GM19463 (cell line): Measurements from ENCODE around the gene PSD2.

Experiments used
- ATAC-seq: cut with Tn5 transposase; IDR thresholded peaks from one replicate; pipeline ENCODE4 v1.9.1; 2021; ENCODE audit warnings: mild to moderate bottlenecking, moderate library complexity; ENCODE audit not compliant: unreplicated experiment

Gene PSD2

DNA sequence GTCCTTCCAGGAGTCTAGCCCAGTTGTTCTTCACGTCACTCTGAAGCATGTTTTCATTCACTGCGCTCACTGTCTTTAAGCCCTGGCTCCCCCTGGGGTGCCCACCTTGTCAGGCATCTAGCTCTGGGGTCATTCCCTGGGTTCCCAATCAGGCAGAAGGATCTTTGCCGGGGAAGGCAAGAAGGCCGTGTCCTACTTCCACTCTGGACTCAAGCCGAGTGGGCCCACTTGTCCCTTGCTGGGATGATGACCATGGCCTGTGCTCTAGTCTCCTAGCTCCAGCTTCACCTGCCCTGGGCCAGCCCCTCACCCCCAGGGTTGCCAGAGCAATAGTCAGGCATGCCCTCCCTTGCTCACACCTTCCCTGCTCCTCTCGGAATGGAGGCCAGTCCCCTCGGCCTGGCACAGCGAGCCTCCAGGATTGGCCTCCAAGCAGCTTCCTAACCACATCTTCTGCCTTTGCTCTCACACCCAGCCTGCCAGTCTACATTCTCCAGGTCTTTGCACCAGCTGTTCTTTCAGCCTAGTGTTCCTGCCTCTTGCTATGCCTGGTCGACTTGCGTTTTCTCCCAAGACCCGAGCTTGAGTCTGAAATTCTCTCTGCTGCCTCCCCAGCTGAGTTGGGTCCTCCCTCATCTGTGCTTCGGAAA, 32.2 kb upstream of the PSD2 start:
- no peak for ATAC-seq

DNA sequence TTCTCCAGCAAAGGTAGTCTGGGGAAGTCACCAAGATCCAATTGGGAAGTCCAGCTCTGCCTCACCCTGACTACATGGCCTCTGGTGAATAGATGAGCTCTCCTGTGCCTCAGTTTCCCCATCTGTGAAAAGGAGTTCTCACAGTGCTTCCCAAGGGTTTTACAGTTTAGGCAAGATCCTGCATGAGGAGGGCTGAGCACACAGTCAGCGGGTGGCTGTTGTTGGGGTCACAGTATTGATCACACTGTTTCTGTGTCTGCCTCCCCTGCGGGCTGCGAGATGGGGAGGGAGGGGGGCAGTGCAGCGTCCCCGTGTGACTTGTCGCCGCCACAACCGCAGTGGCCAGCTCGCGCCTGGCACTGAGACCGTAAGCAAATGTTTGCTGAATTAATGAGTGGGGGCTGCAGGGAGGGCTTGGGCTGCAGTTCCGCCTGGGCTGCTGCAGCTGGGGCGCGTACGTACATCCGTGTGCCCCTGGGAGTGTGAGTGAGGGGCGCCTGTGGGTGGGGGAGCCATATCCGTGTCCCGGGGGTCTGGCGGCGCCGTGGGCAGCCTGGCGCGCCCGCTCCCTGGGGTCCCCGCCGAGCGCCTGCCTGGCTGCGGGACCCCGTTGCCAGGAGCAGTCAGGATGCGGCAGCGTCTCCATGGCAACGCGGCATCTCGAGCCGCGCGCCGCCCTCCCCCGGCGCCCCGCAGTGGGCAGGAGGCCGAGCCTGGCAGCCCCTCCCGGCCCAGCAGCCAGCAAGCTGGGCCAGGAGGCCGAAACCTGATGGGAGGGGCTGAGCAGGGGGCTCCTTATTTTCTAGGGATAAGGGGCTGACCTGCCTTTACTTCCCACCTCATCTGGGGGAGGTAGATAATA, 31.4 kb upstream of the PSD2 start:
- ATAC-seq = no peak

DNA sequence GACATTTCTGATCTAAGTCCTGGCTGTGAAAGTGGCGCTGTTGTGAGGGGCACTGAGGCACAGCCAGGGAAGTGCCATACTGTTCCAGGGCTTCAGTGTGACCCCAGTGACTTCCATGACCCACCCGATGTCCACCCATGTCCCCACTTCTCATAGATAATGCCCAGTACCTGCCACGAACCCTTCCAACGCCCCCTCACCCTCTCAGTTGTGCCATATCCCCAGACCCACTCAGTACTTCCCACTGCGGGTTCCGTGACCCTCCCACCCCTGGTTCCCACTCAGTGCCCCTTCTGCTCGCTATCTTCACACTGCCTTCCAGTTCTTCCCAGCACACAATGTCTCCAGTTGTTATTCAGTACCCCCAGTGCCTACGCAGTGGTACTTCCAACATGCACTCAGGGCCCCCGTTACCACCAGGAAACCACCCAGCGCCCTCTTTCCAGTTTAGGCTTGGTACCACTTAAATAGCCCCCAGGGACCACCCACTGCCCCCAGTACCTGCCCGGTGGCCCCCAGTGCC, 30.7 kb upstream of the PSD2 start:
- no peak for ATAC-seq

DNA sequence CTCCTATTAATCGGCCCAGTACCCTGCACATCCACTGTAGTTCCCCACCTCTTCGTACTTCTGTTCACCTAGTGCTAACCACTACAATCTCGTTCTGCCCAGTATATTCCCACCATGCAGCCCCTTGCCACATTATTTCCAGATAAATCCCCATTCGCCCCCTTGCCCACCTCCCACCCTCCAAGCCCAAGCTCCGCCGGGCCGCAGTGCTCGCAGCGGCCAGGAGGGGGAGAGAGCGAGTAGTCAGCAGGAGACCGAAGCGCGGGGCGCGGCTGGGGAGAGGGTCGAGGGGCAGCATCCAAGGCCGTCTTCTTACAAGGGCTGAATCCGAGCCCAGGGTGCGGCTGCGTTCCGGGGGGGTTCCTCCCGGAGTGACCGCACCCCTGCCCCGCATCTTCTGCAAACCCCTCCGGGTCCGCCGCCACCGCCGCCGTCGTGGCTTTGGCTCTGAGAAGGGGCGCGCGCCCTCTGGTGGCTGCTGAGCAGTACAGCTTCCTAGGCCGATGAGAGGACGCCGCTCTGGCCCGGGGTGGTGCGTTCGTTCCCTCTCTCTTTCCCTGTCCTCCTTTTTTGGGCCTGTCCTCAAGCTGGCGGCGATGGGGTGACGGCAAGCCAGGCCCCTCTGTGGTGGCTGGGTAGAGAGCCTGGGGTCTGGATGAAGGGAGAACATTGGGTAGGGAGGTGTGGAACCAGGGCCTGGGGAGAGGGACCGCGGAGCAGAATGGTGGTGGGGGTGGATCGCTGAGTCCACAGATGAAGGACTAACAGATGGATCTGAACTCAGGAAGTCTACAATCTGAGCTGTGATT, 30.0 kb upstream of the PSD2 start:
- peak; percentile 84 for ATAC-seq

DNA sequence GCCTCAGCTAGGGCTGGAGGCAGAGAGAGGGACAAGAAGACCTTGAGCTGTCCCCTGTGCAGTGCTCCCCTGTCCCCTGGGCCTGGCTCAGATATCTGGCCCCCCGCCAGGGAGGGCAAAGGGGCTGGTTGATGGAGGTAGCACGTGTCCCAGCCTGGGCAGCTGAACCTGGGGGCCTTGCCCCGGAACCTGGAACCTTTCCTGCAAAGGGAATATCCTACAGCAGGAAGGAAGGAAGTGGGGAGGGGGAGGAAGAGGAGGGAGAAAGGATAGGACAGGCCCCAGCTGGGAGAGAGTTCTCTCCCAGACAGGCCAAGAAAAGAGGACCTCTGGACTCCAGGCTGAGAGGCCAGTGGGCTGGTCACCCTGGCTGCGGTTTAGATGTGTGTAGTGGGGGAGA, 27.6 kb upstream of the PSD2 start:
- no peak for ATAC-seq

DNA sequence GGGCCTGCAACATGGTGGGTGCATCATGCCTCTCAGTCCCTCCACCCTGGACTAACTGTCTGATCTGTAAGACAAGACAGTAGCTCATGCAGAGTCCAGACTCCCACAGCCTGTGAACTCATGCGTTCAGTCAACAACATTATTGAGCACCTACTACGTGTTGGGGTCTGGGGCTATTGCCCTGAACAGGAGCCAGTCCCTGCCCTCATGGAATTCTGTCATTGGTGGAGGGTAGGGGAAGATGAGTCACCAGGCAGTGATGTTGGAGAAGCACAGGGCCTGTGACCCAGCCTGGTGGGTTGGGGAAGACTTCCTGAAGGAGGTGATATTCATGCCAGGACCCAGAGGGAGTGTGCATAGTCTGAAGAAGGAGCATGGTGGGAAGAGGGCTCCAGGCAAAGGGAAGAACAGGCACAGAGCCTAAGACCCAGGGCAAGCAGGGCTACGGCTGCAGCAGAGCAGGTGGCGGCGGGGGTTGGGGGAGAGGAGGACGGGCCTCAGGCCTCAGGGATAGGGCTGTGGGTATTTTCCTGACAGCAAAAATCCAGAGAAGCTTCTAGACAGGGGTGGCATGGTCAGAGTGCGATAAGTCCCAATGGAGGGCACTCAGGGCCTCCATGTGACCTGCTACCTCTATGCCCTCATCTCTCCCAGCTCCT, 26.7 kb upstream of the PSD2 start:
- no peak for ATAC-seq

DNA sequence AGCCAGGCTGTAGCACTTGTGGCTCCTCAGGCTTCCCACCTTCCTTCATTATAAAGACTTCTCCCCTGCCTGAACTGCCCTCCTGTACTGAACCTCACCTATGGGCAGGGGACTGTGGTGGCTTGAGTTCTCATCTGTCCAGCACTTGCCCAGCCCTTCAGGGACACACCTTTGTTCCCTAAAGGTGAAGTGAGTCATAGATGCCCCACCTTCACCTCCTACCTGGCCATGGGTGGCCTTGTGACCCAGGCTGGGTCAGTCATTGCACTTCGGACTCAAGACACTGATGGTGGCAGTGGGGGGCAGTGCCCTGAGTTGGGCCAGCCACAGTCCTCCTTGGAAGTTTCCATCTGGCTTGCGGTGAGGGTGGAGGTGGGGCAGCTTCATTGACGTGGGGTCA, 26.1 kb upstream of the PSD2 start:
- ATAC-seq = no peak

DNA sequence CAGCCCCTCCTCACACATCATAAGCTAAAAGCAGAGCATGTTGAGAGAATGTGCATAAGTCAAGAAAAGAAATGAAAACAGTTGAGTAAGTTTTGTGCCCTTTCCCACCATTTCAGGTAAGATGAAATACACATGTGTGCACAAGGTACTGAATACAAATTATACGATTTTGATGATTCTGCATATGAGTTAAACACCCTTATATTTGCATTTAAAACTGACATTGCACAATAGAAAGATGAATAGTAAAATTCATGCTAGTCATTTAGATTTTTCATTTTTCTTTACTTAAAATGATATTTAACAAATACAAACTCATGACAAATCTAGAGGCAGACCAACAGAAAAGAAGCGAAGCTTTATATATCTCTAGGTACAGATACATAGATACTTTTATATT, 24.9 kb upstream of the PSD2 start:
- no peak for ATAC-seq

DNA sequence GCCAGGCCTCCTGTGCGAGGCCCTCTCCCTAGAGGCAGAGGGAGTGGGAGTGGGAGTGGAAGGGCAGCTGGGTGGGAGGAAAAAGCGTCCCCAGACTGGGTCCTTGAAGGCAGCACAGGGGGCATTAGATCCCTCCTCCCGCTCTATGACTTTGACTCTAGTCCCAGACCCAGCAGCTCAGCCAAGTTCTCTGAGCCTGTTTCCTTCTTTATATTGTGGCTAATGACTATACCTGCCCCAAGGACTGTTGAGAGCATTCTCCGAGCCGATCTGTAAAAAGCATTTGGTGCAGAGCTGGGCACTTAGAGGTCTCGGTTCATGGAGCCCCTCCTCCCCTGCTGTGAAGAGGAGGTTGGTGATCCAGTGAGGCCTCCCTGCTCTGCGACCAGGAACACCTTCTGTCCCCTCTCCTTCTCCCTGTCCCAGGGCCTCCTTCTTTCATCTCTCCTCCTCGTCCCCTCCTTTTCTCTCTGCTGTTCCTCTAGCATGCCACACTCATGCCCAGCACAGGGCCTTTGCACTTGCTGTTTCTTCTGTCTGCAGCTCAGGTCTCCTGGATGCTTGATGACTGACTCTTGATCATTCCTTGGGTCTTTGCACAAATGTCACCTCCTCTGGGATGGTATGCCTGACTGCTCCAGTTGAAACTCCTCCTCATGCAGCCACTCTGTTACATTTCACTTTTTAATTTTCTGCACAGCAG, 23.4 kb upstream of the PSD2 start:
- ATAC-seq = no peak

DNA sequence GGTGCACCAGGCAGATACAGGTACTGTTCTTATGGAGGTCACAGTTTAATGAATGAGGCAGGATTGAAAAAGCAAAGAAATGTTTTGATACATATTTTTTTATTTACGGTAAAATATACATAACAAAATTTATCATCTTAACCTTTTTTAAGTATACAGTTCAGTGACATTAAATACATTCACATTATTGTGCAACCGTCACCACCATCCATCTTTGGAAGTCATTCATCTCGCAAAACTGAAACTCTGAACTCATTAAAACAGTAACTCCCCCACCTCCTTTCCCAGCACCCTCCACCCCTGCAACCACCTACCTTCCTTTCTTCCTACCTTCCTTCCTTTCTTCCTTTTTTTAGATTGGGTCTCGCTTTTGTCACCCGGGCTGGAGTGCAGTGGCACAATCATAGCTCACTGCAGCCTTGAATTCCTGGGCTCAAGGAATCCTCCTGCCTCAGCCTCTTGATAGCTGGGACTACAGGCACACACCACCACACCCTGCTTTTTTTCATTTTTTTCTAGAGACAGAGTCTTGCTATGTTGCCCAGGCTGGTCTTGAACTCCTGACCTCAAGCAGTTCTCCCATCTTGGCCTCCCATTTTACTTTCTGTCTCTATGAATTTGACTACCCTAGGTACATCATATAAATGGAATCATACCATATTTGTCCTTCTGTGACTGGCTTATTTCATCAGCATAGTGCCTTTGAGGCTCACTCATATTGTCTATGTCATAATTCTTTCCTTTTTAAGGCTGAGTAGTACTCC, 22.5 kb upstream of the PSD2 start:
- no peak for ATAC-seq

DNA sequence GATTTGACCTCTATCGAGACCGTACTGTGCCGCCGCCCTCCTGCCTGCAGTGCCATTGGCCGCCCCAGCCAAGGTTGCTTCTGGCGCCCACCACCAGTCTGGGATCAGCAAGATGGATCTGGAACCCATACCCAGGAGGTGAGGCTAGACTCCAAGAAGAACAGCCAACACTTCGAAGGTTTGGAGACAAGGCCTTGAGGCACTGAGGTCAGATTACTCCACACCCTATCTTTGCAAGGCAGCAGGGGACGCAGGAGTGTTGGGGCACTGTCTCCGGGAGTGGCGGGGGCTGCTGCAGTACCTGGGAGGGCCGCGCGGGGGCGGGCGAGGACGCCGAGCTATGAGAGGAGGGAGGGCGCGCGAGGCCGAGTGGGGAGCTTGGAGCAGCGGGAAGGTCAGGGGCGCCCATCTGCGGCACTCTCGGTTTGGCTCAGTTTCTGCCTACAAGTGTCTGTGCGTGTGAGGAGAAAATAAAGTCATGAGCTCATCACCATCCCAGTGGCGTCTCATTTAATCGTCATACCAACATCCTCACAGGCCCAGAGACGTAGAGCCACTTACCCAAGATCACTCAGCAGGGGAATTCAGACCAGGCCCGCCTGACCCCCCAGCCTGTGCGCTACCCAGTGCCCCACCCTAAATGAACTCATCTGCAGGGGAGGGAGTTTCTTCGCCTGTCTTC, 20.5 kb upstream of the PSD2 start:
- peak; percentile 90 for ATAC-seq

DNA sequence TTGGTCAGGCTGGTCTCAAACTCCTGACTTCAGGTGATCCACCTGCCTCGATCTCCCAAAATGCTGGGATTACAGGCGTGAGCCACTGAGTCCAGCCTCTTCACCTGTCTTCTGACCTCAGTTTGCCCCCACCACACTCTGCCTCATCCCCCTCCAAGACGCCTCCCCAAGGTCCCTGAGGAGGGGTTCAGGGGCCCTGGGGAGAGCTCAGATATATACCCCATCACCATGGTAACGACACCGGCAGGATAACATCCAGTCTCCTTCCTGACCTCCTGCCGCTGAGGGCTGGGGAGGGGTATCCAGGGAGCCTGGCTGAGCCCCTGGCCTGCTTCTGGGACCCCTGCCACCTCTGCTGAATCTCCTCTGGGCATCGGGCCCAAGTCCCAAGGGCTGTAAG, 19.7 kb upstream of the PSD2 start:
- ATAC-seq = no peak

DNA sequence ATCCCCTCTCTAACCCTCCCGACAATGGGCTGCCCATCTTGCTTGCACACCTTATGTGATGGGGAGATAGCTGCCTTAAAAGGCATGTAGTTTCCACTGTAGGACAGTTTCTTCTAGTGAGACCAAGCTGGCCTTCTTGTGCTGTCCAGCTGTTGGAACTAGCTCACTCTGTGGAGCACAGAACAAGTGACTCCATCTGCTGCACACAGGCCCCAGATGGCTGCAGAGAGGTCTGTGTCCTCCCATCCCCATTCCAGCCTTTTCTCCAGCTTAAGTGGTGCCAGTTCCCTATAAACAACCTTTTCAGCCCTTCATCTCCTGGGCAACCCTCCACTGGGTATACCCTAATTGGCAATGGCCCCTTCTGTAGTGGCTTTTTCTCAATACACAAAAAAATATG, 18.7 kb upstream of the PSD2 start:
- no peak for ATAC-seq

DNA sequence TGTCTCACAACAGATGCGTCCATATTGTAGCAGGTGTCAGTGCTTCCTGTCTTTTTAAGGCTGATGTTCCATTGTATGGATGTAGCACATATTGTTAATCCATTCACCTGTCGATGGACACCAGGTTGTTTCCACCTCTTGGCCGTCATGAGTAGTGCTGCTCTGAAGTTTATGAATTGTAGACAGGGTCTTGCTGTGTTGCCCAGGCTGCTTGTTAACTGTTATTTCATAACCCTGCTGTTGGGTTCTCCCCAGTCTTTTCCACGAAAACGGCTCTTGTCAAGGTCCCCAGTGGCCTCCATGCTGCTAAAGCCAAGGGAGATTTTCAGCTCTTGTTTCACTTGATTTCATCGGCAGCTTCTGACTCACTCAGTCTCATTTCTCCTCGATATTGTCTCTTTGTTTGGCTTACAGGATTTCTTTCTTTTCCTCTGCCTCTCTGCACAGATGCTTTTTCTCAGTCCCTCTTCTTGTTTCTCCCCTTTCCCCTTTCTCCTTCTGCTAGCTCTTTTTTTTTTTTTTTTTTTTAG, 12.1 kb upstream of the PSD2 start:
- ATAC-seq = no peak

DNA sequence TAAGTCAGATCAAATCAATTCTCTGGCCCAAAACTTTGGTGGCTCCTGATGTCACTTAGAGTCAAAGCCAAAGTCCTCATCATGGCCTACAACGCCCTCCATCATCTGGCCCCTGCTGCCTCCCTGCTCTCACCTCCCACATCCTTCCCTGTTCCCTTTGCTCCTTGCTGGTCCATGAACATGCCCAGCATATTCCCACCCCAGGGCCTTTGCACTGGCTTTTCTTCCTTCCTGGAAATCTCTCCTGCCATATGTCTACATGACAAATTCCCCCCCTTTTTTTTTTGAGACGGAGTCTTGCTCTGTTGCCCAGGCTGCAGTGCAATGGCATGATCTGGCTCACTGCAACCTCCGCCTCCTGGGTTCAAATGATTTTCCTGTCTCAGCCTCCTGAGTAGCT, 11.1 kb upstream of the PSD2 start:
- no peak for ATAC-seq

DNA sequence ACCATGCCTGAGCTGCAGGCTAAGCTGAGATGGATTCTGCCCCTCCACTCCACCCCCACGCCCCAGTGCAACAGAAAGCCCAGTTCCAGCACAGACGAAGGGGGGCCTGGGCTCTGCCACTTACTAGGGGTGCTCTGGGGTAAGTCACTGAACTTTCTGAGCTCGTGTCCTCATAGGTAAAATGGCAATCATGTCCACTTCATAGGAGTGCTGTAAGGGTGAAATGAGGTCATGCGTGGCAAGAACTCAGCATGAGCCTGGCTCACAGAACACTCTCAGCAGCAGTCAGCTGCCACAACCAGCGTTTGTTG, 8.4 kb upstream of the PSD2 start:
- no peak for ATAC-seq

DNA sequence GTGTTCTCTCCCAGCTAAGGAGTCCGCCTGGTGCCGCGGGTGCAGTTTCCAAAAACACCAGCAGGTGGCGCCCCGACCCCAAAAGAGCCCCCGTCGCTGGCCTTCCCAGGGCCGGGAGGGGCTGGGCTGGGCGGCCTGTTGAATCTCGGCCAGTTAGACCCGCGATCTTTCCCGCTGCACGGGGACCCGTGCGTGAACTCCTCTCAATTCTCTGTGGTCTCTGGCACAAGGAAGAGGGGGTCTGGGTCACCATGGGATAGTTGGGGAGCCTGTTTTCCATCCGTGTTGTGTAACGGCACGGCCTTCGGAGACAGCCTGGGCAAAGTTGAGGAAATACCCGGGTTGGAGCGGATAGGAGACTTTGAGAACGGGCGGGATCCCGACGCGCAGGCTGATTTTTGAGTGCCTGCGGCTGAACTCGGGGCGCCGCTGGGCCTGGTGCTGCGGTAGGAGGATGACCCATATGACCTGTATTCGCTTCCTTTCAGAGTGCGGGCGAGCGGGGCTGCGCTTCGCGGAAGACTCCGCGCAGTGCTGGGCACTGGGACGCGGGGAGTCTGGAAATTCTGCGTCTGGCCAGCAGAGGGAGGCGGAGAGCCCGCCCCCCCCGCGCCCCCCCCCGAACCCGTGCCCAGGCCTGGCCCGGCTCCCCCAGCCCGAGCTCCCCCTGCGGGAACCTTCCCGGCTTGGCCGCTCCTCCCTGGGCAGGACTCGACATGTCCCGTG, 7.9 kb upstream of the PSD2 start:
- peak; percentile 75 for ATAC-seq

DNA sequence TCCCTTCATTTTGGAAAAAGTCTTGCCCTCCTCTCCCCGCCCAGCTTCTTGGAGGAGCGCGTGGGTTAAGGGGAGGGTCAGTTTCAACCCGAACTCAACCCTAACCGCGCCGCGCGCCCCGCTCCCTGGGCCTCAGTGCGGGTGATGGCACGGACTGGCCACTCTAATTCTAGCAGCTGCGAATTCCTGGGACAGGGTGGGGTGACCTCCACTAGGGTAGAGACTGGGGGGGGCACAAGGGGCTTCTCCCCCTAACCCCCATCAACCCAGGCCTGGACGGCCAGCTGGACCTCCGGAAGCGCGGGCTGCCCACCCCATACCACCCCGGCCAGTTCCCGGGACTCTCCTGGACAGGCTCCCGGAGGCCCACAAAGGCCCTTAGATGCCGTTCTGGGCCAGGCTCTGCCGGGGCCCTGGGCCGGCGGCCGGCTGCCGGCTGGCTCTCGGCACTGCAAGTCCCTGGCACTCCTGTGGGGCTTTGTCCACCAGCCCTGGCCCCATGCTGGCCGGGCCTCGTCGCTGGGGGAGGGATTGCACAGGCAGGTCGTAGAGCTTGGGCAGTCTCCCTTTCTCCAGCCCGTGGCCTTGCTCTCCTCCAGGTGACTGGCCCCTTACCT, 7.2 kb upstream of the PSD2 start:
- no peak for ATAC-seq
